ENCODE results near the gene ZNF654.

Gene ZNF654

GRCh38 chr3:88092270-88092669 is 33.2 kb downstream of the ZNF654 start:
- H3K36me3 ChIP-seq (ENCODE audit: insufficient read depth), result no peaks in the 10 kb centered on the region
- H3K9ac ChIP-seq, result no peak overlapping the region
- no peaks in the 10 kb centered on the region for H3K4me1 ChIP-seq (ENCODE audit: low read depth, poor library complexity, severe bottlenecking)
- no peaks in the 10 kb centered on the region for H3K79me2 ChIP-seq (ENCODE audit: insufficient read depth, low read depth)
- H3K27ac ChIP-seq, result no peak overlapping the region
- H3K4me3 ChIP-seq (IDR thresholded peaks at IDR 0.05; ENCODE audit: insufficient read depth, low read depth, low read length), result no peak overlapping the region
- H2AFZ ChIP-seq (ENCODE audit: low read depth), result no peak overlapping the region
- H3K27me3 ChIP-seq (ENCODE audit: insufficient read depth, low read depth), result no peaks in the 10 kb centered on the region
- H4K20me1 ChIP-seq (ENCODE audit: insufficient read depth), result no peaks in the 10 kb centered on the region
- no peak overlapping the region for H3K4me2 ChIP-seq
- TF ChIP-seq, protein P1, sequence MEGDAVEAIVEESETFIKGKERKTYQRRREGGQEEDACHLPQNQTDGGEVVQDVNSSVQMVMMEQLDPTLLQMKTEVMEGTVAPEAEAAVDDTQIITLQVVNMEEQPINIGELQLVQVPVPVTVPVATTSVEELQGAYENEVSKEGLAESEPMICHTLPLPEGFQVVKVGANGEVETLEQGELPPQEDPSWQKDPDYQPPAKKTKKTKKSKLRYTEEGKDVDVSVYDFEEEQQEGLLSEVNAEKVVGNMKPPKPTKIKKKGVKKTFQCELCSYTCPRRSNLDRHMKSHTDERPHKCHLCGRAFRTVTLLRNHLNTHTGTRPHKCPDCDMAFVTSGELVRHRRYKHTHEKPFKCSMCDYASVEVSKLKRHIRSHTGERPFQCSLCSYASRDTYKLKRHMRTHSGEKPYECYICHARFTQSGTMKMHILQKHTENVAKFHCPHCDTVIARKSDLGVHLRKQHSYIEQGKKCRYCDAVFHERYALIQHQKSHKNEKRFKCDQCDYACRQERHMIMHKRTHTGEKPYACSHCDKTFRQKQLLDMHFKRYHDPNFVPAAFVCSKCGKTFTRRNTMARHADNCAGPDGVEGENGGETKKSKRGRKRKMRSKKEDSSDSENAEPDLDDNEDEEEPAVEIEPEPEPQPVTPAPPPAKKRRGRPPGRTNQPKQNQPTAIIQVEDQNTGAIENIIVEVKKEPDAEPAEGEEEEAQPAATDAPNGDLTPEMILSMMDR (conservative IDR thresholded peaks at IDR 0.05; ENCODE audit: low read depth, low read length), result no peak

- Histone ChIP-seq H3K4me1 (ENCODE audit: low read depth, poor library complexity, severe bottlenecking) (no peaks in the 10 kb centered on the region), H3K4me3 (IDR thresholded peaks at IDR 0.05; ENCODE audit: insufficient read depth, low read depth, low read length) (no peak overlapping the region), H2AFZ (ENCODE audit: low read depth) (no peak overlapping the region), H3K27ac (no peak overlapping the region), H3K79me2 (ENCODE audit: insufficient read depth, low read depth) (no peaks in the 10 kb centered on the region), H3K27me3 (ENCODE audit: insufficient read depth, low read depth) (no peaks in the 10 kb centered on the region), H3K9ac (no peak overlapping the region), H4K20me1 (ENCODE audit: insufficient read depth) (no peaks in the 10 kb centered on the region), H3K4me2 (no peak overlapping the region), H3K36me3 (ENCODE audit: insufficient read depth) (no peaks in the 10 kb centered on the region)
- TF ChIP-seq, protein P1 (conservative IDR thresholded peaks at IDR 0.05; ENCODE audit: low read depth, low read length), result no peak
Measured at GRCh38 chr3:88093266-88093665, 34.2 kb downstream of the ZNF654 start.

DNA sequence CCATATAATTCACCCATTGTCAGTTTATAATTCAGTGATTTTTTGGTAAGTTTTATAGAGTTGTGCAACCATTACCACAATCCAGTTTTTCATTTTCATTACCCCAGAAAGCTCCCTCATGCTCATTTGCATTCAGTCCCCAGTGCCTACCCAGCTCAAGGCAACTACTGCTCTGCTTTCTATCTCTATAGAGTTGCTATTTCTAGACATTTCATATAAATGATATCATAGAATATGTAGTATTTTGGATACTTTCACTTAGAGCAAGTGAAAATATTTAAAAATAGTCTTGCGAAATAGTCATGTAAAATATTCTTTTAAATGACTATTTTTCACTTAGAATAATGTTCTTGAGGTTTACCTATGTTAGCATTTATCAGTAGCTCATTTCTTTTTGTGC is 42.1 kb downstream of the ZNF654 start:
- TF ChIP-seq, protein P1 (conservative IDR thresholded peaks at IDR 0.05; ENCODE audit: low read depth, low read length), result no peak
- Histone ChIP-seq H2AFZ (ENCODE audit: low read depth) (no peak overlapping the region), H3K4me2 (no peak overlapping the region), H3K27me3 (ENCODE audit: insufficient read depth, low read depth) (no peaks in the 10 kb centered on the region), H4K20me1 (ENCODE audit: insufficient read depth) (no peaks in the 10 kb centered on the region), H3K27ac (no peak overlapping the region), H3K9ac (no peak overlapping the region), H3K79me2 (ENCODE audit: insufficient read depth, low read depth) (no peaks in the 10 kb centered on the region), H3K4me1 (ENCODE audit: low read depth, poor library complexity, severe bottlenecking) (peaks cover 6% of the 10 kb centered on the region), H3K36me3 (ENCODE audit: insufficient read depth) (no peaks in the 10 kb centered on the region), H3K4me3 (IDR thresholded peaks at IDR 0.05; ENCODE audit: insufficient read depth, low read depth, low read length) (no peak overlapping the region)

DNA sequence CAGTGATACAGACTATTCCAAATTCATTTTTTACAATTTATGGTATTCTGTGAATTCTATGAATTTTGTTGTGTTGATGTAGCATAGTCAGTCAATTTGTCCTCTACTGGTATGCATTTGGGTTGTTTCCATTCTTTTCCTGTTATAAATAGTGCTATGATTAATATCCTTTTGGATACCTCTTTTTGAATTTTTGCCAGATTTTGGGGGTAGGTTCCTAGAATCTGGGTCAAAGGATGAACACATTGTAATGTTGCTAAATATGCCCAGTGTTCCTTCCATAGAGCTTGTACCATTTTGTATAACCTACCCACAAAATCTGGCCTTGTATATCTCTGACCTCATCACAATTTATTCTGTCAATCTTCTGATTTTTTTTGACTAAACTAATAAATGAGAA is 46.3 kb downstream of the ZNF654 start:
- H3K36me3 ChIP-seq (ENCODE audit: insufficient read depth), result no peaks in the 10 kb centered on the region

More for the DNA sequence above, 46.3 kb downstream of the ZNF654 start:
- Histone ChIP-seq H3K9ac (no peak overlapping the region), H2AFZ (ENCODE audit: low read depth) (no peak overlapping the region), H3K4me3 (IDR thresholded peaks at IDR 0.05; ENCODE audit: insufficient read depth, low read depth, low read length) (no peak overlapping the region), H3K4me2 (no peak overlapping the region), H3K27me3 (ENCODE audit: insufficient read depth, low read depth) (no peaks in the 10 kb centered on the region), H4K20me1 (ENCODE audit: insufficient read depth) (no peaks in the 10 kb centered on the region), H3K79me2 (ENCODE audit: insufficient read depth, low read depth) (no peaks in the 10 kb centered on the region), H3K4me1 (ENCODE audit: low read depth, poor library complexity, severe bottlenecking) (peaks cover 6% of the 10 kb centered on the region), H3K27ac (no peak overlapping the region)
- TF ChIP-seq, protein P1 (conservative IDR thresholded peaks at IDR 0.05; ENCODE audit: low read depth, low read length), result no peak
